Activated T-cell treated with anti-CD3 and anti-CD28 coated beads, Interleukin-2, amount 50 U/mL, for 1 hour (primary cell): Measurements from ENCODE around the gene MAN1A1.
"Not testable (repeated sequence)": the region's sequence is repeated elsewhere in the genome, so short reads cannot be mapped to it uniquely, and the experiment has no call there.

Experiments used
- DNase-seq: peaks from one replicate; pipeline ENCODE4 v3.0.0-alpha.2; 2020

The MAN1A1 gene

DNA sequence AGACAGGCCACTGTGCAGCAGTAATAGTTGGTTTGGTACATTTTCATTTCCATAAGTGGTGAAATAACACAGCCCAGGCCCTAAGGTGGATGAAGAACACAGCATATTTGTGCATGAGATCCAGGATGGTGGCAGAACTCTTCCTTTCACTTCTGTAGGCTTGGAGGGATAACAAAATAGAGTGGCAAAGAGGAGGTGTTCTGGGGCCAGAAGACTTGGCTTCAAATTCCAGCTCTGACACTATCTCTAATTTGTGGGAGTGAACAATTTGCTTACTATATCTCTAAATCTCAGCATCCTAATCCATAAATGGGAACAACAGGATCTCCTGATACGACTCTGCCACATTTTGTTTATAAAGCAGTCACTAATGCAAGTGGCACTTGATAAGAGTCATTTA, 159.4 kb downstream of the MAN1A1 start:
- no peak for DNase-seq

DNA sequence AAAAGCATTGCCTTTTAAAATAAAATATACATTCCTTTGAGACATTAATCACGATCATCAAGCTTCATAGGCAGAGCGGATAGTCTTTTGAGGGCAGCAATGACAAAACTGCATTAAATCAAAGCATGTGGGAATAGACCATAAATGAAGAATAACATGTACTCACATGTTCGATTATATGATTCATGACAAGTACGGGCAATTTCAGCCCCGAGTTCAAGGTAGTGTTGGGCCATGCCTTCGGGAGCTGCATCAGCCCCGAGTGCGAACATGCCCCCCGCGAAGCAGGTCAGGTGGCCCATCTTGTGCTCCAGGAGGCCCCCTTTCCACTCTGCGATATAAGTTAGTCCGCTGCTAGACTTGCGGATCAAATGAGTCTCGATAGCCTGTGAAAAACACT, 160.1 kb downstream of the MAN1A1 start:
- DNase-seq, result no peak

DNA sequence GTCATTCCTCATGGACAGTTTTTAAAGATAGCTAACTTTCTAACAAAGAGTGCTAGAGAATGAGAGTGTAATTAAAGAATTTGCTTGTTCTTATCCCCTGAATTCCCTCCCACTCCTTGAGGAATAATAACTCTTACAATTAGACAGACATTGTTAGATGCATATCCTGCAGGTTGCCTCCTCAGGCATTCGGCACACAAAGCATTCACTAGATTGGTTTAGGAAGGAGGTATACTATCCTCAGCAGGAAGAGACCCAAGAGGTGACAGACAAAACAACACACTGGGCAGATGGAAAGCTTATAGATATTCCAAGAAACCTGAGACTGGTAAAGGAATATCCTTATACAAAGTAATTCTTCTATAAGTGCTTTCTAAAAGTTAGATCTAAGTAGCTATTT, 162.0 kb downstream of the MAN1A1 start:
- no peak for DNase-seq

DNA sequence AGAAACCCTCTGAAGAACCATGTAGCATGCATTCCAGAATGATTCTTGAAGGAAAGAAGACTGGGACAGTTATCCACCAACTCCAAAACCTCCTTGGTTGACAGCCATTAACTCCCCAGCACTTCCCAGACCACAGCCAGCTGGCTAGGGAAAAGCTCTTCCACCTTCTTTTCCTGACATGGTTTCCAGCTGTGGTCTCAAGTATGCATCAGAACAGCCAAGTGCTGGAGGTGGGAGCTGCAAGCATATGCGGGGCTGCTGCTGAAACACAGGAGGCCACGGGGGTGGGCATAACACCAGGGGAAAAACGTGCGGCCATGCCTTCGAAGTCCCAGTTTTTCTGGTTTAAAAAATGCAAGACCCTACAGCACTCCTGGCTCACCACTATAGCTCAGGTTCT, 163.1 kb downstream of the MAN1A1 start:
- no peak for DNase-seq

DNA sequence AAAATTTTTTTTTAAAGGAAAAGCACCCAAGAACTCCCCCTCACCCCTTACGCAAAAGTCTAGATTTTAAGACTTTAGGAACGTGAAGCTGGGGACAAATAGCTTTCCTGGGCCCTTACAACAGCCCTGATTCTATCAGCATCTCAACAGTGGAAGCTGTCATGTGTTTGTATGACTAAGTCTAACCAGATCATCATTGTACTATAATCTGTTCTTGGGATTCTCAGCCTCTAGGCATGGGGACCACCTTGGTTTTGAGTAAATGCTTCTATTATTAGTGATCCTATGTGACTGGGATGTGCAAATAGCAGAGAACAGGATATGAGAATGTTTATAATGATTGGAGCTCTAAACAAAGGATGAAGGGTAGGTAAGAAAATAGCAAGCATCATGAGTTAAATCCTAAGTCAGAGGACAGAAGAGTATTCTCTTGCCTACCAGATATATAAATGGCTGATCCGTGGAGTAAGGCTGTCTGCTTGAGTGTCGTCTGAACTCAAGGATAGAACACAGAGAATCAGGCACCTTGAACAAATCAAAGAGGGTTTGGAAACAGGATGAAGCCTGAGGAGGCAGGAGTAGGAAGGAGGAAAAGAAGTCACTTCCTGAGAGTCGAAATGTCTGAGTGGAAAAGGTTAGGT, 165.4 kb downstream of the MAN1A1 start:
- no peak for DNase-seq

DNA sequence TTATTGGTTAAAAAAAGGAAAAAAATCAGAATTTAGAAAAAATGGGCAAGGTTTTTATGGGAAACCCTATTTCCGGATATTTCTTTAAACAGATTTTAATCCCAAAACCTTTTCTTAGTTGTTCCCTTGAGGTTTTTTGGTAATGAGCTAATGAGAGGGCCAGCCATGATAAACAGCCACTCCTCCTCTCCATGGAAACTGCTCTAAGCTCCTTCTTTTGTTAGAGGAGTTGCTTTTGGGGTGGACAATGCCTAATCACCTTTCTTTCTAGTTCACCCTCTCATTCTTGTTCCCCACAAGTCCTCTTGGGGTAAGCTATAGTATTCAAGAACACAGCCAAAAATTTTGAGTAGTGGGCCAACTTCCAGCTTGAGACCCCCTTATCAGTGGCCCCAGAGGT, 166.1 kb downstream of the MAN1A1 start:
- DNase-seq, result no peak

DNA sequence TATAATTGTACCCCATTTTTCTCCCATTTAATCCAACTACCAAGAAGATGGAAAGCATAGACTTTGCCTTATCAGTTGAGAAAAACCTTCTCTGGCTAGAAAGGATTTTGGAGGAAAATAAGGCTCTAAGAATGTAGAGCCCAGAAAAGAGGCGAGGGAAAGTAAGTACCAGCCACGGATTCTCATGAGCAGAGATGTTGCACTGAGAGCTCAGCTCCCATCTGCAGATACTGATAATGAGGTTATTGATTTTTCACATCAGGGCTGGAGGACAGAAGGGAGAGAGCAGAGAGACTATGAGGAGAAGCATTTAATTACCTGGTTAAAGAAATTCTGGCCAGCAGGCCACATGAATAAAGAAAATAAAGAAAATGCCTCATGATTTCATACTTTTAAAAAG, 166.7 kb downstream of the MAN1A1 start:
- DNase-seq, result no peak

DNA sequence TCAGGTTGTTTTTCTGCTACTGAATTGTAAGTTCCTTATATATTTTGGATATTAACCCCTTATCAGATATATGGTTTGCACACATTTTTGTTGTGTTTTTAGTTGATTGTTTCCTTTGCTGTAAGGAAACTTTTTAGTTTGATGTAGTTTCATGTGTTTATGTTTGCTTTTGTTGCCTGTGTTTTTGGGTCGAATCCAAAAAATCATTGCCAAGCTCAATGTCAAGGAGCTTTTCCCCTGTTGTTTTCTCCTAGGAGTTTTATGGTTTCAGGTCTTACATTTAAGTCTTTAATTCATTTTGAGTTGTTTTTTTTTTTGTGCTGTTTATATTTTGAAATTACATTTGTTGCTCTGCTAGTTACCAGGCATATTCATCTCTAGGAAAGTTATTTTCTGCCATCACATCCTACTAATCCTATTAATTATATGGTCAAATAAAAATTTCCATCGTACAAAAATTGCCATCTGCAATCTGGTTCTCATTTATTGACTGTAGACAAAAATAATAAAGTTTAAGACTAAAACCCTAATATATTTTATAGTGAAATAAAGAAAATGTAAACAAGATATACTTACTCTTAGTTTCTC, 167.3 kb downstream of the MAN1A1 start:
- no peak for DNase-seq

DNA sequence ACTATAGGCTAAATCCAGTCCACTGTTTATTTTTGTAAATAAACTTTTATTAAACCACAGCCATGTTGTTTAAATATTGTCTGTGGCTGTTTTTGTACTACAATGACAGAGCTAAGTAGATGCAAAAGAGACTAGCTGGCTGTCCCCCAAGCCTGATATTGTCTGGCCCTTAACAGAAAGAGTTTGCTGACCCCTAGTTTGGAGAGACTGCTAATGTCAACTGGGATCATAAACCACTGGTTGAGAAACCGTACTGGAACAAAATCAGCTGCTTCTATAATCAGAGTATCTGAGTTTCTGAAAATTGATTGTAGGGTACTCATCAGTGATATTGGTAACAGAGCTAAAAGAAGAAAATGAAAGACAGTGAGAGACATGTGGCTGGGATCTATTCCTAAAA, 168.5 kb downstream of the MAN1A1 start:
- no peak for DNase-seq

DNA sequence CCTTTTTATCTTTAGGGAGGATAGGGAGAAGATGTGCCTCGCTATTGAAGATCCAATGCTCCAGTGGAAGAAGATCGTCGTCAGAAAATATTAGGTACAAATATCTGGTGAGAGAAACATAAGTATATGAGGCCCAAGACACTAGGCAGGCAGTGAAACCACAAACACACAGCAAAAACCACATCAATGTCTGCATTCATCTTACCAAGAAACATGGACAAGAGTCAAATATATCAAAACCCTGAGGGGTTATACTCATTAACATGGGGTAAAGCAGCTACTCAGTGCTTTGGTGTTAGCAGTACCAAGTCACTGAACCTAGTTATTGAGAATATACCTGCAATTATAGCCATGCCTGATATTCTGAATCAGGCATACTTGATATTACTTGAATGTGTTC, 169.7 kb downstream of the MAN1A1 start:
- no peak for DNase-seq

DNA sequence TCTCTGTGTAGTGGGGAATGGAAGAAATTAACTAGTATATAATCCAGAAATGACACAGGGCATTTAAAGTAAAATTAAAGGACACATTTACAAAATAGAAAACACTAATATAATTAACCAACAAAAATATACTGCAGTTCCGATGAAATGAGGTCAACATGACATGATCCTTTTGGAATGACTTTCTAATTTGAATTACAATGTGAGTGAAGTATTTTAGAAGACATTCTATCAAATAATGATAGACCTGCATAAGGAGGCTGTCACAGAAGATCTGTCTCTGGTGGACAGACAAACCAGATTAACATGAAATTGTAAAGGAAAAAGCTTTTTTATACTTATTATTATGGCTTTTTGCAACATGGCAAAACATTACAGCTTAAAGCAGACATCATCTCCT, 170.5 kb downstream of the MAN1A1 start:
- DNase-seq, result no peak

DNA sequence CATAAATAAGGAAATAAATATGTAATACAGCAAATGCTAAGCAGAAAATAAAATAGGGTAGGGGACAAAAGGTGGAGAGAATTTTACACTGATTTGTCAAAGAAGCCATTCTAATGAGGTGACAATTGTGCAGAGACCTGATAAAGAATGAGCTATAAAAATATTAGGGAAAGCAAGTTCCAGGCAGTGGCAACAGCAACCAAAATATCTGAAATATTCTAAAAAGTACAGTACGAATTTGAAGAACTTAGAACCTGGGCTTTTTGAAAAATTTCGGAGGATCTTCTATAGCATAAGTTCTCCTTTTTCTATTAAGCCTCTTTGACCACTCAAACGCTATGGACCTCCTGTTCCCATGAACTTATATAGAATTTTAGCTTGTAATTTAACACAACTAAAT, 173.1 kb downstream of the MAN1A1 start:
- no peak for DNase-seq

DNA sequence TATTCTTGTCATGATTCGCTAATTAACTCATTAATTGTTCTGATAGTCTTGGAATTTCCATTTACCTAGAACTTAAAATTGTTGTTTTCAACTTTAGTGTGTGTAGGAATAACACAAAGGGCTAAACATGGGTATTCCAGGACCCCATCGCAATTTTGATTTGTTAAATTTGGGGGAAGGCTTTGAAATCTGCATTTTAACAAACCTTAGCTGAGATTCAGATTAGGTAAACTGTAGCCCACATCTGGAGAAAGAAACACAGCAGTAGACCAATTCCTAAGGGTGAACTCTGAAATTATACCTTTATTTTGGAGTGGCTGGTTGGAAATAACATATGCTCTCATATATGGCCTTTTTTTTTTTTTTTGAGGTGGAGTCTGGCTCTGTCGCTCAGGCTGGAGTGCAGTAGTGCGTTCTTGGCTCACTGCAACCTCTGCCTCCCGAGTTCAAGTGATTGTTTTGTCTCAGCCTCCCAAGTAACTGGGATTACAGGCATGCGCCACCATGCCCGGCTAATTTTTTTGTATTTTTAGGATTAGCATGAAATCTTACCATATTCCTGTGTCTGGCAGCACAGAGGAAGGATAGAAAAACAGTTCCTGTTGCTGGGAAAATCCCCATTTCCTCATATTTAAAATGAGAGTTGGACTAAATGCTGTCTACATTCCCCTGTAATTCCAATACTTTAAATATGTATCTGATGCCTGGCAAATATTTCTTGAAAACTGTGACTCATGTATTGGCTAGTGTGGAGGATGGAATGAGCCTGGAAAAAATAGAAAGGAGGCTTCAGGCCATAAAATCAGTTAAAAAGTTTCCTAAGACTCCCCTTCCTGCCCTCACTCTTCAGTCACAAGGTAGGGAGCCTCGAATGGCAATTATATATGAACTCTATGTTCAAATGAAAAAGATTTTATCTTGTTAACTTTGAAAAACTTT, 174.4 kb downstream of the MAN1A1 start:
- DNase-seq, result no peak

DNA sequence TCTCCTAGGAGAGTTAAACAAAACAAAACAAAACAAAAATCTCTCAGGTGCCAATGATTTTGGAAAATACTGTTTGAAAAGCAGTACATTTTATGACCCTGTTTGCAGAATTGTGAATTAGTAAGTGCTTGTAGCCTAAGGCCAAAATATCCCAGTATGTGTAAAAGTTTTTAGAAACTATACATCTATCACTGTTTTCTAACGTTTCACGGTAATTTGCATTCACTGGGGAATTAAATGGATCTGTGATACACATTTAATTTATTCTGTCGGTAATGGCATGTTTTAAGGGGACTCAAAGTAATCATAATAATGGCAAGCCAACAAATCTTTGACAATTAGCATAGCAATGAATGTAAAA, 175.5 kb downstream of the MAN1A1 start:
- no peak for DNase-seq

DNA sequence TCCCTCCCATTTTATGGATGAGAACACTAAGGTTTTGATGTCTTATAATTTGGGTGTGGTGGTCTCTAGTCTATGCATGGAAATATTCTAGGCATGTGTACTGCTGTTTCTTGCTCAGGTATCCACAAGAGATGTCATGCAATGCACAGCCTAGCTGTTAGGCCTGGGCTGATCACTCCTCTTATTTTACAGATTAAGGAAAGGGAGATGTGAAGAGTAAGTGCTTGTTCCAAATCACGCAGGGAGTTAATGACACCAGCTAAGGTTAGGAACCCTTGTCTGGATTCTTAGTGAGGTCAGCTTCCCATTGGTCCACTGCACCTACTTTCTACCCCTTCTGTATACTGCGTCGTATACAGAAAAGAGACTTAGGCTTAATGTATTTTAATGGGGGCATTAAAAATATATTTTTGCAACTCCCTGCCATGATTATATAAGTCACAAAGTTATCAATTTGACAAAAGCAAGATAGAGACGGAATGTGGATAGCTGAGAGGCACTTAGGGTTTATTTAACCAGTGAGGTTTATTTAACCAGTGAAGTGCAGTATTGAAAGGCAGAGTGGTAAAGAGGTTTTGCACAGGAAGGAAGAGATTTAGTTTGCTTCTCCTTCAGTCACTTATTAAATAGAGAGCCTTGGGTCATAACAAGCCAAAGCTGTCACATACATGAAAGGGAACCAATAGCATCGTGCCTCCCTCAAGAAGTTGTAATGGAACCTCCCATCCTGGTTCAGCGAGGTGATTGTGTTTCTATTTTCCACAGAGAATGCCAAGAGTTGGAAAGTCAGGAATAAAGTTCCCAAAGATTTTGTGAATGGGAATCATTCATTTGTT, 176.1 kb downstream of the MAN1A1 start:
- no peak for DNase-seq

DNA sequence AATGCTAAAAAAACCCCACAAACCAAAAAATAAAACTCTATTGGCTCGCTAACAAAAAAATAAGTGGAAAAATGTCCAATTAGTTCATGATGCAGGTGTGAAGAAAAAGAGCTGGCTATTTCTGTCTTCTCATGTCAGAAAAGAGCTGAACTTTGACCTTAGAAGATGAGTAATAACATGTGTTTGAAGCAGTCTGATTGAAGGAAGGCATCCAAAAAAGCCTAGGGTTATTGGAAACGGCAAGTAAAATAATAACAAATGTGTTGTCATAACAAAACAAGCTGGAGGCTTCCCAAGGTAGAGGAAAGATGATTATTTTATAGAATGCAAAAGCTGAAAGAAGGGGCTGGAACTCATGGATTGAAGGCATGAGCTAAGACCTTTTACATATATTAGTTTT, 176.7 kb downstream of the MAN1A1 start:
- DNase-seq, result no peak

DNA sequence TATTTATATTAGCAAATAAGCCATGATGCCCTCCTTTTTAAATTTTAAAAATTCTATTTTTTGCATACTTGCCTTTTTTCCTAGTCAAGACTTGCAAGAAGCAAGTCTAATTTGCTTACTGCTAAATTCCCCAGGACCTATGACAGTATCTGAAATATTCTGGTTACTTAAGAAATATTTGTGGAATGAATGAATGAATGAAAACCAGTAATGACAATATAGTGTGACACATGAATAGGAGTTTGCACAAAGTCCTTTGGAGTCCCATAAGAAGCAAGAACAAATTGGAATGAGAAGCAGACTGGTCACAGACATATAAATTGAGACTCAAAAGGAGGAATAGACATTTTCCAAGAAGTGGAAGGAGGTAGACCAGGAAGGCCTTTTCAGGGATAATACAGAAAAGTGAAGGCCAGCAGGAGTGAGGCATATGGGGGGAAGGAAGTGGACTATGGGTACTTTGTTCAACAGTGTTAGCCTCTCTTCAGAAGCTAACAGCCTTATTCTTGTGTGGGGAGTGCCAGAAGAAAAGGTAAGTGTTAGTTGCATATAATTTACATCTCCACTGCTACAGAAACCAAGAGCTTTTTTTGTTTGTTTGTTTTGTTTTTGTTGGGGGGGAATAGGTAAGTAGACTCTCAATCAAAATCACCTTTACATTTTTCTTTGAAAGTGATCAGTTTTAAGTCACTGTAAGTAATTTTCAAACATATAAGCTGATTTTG, 177.5 kb downstream of the MAN1A1 start:
- no peak for DNase-seq

DNA sequence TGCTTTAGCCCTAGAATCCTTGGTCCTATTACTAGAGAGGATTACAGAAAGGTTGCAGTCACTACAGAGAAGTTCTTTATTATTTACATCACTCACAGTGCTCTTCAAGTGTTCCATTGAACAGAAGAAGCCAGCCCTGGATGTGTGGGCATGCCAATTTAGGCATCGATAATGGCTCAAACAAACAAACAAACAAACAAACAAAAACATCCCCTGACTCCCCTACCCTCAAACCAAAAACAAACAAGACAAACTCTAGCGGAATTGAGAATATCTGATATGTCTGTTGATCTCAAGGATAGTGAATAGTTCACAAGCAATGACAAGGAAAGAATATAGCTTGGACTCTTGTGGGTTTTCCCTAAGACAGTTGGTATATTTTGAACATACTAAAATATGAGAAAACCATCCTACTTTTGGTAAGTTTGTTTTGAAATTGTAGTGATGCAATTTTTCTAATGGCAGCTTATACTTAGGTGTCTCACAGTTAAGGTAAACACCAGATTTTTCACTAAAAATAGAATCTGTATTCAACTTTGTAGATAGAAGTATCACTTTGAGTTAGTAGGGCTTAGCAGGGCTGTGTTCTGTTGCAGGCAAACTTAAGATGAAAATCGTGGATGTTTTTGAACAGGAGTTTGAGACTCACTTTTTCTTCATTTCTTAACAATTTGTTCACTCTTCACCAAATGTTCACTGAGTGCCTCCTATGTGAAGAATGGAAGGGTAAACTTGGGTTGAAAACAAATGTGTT, 178.3 kb downstream of the MAN1A1 start:
- no peak for DNase-seq

DNA sequence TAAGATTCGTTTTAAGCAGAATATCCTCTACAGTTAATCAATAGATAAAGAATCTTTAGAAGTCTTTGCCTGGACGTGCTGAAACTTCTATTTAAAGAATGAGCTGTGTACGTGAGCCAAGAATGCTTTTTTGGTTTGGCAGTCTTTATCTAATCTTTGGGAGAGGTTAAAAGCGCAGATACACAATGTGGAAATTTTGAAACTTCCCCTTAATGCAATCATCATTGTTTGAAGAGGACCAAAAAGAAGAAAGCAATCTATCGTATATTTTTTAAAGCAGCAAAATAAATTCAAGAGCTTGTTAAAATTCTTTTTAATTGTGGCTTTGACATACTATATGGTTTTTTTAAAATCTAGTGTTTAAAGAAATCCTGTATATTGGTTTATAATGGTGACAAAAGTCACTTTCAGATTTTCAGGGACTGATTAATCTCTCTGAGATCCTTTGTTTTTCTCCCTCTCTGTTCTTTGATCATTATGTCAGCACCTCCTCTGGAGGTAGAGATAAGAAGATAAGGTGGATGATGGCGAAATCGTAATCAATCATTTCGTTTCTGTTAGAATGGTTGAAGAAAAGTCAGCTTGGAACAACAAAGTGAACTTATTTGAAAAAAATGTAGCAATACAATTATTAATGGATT, 179.0 kb downstream of the MAN1A1 start:
- no peak for DNase-seq

DNA sequence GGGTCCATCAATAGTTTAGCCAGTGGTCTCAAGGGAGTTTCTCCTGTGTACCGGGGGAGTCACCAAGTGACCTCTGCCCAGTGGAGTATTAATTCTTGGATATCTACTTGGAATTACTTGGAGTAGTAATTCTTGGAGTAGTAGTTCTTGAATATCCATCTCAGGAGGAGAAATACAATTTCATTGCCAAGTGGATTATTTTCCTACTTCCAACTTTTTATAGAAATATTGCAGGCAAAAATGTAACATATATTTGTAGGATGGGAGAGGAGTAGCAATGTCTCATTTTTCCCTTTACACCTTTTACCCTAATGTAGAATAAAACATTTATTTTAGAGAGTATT, 179.5 kb downstream of the MAN1A1 start:
- no peak for DNase-seq

DNA sequence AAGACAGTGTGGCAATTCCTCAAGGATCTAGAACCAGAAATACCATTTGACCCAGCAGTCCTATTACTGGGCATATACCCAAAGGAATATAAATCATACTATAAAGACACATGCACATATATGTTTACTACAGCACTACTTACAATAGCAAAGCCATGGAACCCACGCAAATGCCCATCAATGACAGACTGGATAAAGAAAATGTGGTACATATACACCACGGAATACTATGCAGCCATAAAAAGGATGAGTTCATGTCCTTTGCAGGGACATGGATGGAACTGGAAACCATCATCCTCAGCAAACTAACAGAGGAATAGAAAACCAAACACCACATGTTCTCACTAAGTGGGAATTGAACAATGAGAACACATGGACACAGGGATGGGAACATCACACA, 180.2 kb downstream of the MAN1A1 start:
- DNase-seq, result not testable (repeated sequence)
